ENCODE measurements around the gene CLEC4A. TPM values are rescaled to one million over a fixed set of nuclear protein-coding genes. Genes with fewer than 3 reads are reported as not detected.

CLEC4A gene
- total RNA-seq, 1 experiment from 2014 or later: 0.37 TPM

GRCh38 chr12:8093291-8093690, 30.1 kb upstream of the CLEC4A start:
- Histone ChIP-seq H2AK5ac (ENCODE audit: insufficient read length, low read length) (no peak overlapping the region), H3K4me1 (ENCODE audit: insufficient read depth, low read length) (no peaks in the 10 kb centered on the region), H2BK15ac (ENCODE audit: low read depth, low read length) (no peak overlapping the region), H4K20me1 (ENCODE audit: control insufficient read depth, insufficient read depth, insufficient read length) (no peaks in the 10 kb centered on the region), H3K56ac (ENCODE audit: insufficient read length, low read depth, low read length) (no peak overlapping the region), H2AFZ (ENCODE audit: low read length) (no peak overlapping the region), H4K8ac (replicated peaks; ENCODE audit: insufficient read length, low read depth, low read length) (no peak overlapping the region), H3K27me3 (ENCODE audit: insufficient read depth, low read length) (no peaks in the 10 kb centered on the region), H2BK5ac (ENCODE audit: insufficient read length, low read length) (no peak overlapping the region), H4K5ac (ENCODE audit: insufficient read length, low read depth, low read length) (no peak overlapping the region), H3K4me2 (ENCODE audit: insufficient read depth, insufficient read length, low read length) (no peak overlapping the region), H3K9ac (ENCODE audit: extremely low read depth, insufficient read length, low read length) (no peak overlapping the region), H3K27ac (ENCODE audit: insufficient read length, low read depth, low read length) (no peak overlapping the region), H3K79me2 (ENCODE audit: insufficient read depth, low read length) (no peaks in the 10 kb centered on the region), H3K9me3 (ENCODE audit: control insufficient read depth, low read depth, low read length) (no peaks in the 10 kb centered on the region), H3K79me1 (ENCODE audit: insufficient read depth, low read depth, low read length, poor library complexity, severe bottlenecking) (no peaks in the 10 kb centered on the region), H3K18ac (ENCODE audit: insufficient read length, low read depth, low read length) (no peak overlapping the region), H2BK12ac (ENCODE audit: insufficient read length, low read depth, low read length) (no peak overlapping the region), H4K91ac (ENCODE audit: insufficient read length, low read depth, low read length) (no peak overlapping the region), H2BK120ac (ENCODE audit: low read depth, low read length, poor library complexity, severe bottlenecking) (no peak overlapping the region), H3K14ac (ENCODE audit: insufficient read depth, low read length) (no peak overlapping the region), H3K4ac (ENCODE audit: low read depth, low read length) (no peak overlapping the region), H2BK20ac (ENCODE audit: low read depth, low read length, poor library complexity, severe bottlenecking) (no peak overlapping the region), H3T11ph (ENCODE audit: low read length) (no peak overlapping the region), H3K23ac (ENCODE audit: insufficient read length, low read depth, low read length) (no peak overlapping the region), H3K23me2 (ENCODE audit: insufficient read length, low read depth, low read length, poor library complexity, severe bottlenecking) (no peaks in the 10 kb centered on the region)
- H3K27me3 Mint-ChIP-seq (ENCODE audit: low read depth): no peaks in the 10 kb centered on the region
- H3K27ac Mint-ChIP-seq: no peak overlapping the region
- DNase-seq: no peak
- peaks cover 17 to 76% (median 68%) of the 10 kb centered on the region in 3 experiments; a peak in 6 of 7 replicates for H3K36me3 Mint-ChIP-seq (ENCODE audit: insufficient read depth in 1 of 3, low read depth in 3 of 3)
- WGBS (ENCODE audit: extremely low coverage, insufficient read length, low lambda C conversion rate): no CpG with 5 or more reads among the region's 3 CpGs
- no peak overlapping the region for H3K4me3 Mint-ChIP-seq
- H3K4me1 Mint-ChIP-seq: no peaks in the 10 kb centered on the region
- TF ChIP-seq CTCF (conservative IDR thresholded peaks at IDR 0.05): no peak
- no peaks in the 10 kb centered on the region for H3K9me3 Mint-ChIP-seq
